Breast epithelium (tissue), 3 donors: ENCODE results near the gene OR2M4.
"Not testable (repeated sequence)": the region's sequence is repeated elsewhere in the genome, so short reads cannot be mapped to it uniquely, and the experiment has no call there.

ENCODE experiments used
- POLR2A ChIP-seq: fragments of 450-650 bp; IDR thresholded peaks from one replicate; pipeline ENCODE4 v1.6.1; 2016; ENCODE audit warnings: antibody characterized with exemption, mild to moderate bottlenecking, moderate library complexity
- POLR2AphosphoS5 ChIP-seq, 3 donors: sonication (generic); formaldehyde crosslinking; IDR thresholded peaks; one replicate each; pipeline ENCODE4 v1.6.1; 2017; ENCODE audit warnings: antibody characterized with exemption in 3 of 3
- TF ChIP-seq, protein P1 (sequence below), 3 donors: fragments of 450-650 bp; IDR thresholded peaks; one replicate each; pipeline ENCODE4 v1.5.1; 2016 to 2017; ENCODE audit warnings: antibody characterized with exemption in 3 of 3, mild to moderate bottlenecking in 3 of 3, moderate library complexity in 3 of 3

GRCh38 chr1:248273225-248273624 is 42.0 kb downstream of the OR2M4 start:
- TF ChIP-seq, protein P1, sequence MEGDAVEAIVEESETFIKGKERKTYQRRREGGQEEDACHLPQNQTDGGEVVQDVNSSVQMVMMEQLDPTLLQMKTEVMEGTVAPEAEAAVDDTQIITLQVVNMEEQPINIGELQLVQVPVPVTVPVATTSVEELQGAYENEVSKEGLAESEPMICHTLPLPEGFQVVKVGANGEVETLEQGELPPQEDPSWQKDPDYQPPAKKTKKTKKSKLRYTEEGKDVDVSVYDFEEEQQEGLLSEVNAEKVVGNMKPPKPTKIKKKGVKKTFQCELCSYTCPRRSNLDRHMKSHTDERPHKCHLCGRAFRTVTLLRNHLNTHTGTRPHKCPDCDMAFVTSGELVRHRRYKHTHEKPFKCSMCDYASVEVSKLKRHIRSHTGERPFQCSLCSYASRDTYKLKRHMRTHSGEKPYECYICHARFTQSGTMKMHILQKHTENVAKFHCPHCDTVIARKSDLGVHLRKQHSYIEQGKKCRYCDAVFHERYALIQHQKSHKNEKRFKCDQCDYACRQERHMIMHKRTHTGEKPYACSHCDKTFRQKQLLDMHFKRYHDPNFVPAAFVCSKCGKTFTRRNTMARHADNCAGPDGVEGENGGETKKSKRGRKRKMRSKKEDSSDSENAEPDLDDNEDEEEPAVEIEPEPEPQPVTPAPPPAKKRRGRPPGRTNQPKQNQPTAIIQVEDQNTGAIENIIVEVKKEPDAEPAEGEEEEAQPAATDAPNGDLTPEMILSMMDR (IDR thresholded peaks at IDR 0.05), result not testable (repeated sequence)
- not testable (repeated sequence) for TF ChIP-seq POLR2A; POLR2AphosphoS5 (IDR thresholded peaks at IDR 0.05)
